ENCODE results near the gene GALNT16.

GRCh38 chr14:69247676-69248440 is 12.1 kb upstream of the GALNT16 start:
- TF ChIP-seq POLR2A (IDR thresholded peaks at IDR 0.05; ENCODE audit: extremely low read depth, insufficient read length) (no peak), CTCF (IDR thresholded peaks at IDR 0.05; ENCODE audit: low read depth, low read length) (no peak)
- TF ChIP-seq, protein P1, sequence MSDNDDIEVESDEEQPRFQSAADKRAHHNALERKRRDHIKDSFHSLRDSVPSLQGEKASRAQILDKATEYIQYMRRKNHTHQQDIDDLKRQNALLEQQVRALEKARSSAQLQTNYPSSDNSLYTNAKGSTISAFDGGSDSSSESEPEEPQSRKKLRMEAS (IDR thresholded peaks at IDR 0.05; ENCODE audit: low read depth, low read length) = no peak

Data from NB4 (cell line).